ENCODE data around the gene PACRG.

- TF ChIP-seq POLR2AphosphoS2 (conservative IDR thresholded peaks at IDR 0.05; ENCODE audit: low read length): no peak
- TF ChIP-seq MAX (IDR thresholded peaks at IDR 0.05): no peak
- TF ChIP-seq POLR2A (IDR thresholded peaks at IDR 0.05; ENCODE audit: low read length): no peak
- no peak for TF ChIP-seq CHD2 (IDR thresholded peaks at IDR 0.05; ENCODE audit: low read length, partially characterized antibody)
- no peak for TF ChIP-seq CTCF (IDR thresholded peaks at IDR 0.05)
- TF ChIP-seq SMC3 (IDR thresholded peaks at IDR 0.05): no peak
- TF ChIP-seq RFX5 (IDR thresholded peaks at IDR 0.05): no peak
- TF ChIP-seq CBX2 (IDR thresholded peaks at IDR 0.05; ENCODE audit: borderline replicate concordance, low read depth): no peak
- TF ChIP-seq EP300 (IDR thresholded peaks at IDR 0.05): no peak
- no peak for TF ChIP-seq RAD21 (conservative IDR thresholded peaks at IDR 0.05 in 1 of 2, IDR thresholded peaks at IDR 0.05 in 1 of 2)
Measured at GRCh38 chr6:162777091-162777490, 49.3 kb downstream of the PACRG start.
